Cardiac septum (tissue), 1 donor: ENCODE results near the gene TPCN1. TPM values are rescaled to one million over a fixed set of nuclear protein-coding genes. Genes with fewer than 3 reads are reported as not detected.
A peak's percentile ranks its signal among the peaks of the same experiment; 100 is the strongest.

Experiments
- DNase-seq: peaks from one replicate; pipeline ENCODE4 v3.0.0-alpha.2; 2020; ENCODE audit warnings: low spot score
- intact Hi-C: fragments of 100-400 bp; cut with DNase I; formaldehyde crosslinking; loops from one replicate; pipeline ENCODE4 v1.14.0; 2022
- total RNA-seq: library from RNA; stranded (reverse); fragmentation: NEBNext Ultra II Directional; extraction: Animal tissue kit (Norgen Biotek cat#: 25700); gene quantifications from one replicate; pipeline ENCODE4 v1.2.1, GENCODE V29; 2021
- donor health status: DM: no; HTN: no; CAD: no.

TPCN1 gene
- total RNA-seq, 1 donor from 2014 or later = 77.1 TPM

GRCh38 chr12:113236539-113237399, 15.5 kb downstream of the TPCN1 start:
- intact Hi-C loops = loop anchor here (5.0 kb wide), 1 partner anchor 36 kb away; no protein-coding TSS in a partner anchor

GRCh38 chr12:113237748-113238147, 16.5 kb downstream of the TPCN1 start:
- peak; percentile 22 for DNase-seq
- intact Hi-C loops = loop anchor here (5.0 kb wide), 1 partner anchor 35 kb away; no protein-coding TSS in a partner anchor

More at GRCh38 chr12:113236539-113237399, 15.5 kb downstream of the TPCN1 start:
- peak; percentile 74 for DNase-seq

DNA sequence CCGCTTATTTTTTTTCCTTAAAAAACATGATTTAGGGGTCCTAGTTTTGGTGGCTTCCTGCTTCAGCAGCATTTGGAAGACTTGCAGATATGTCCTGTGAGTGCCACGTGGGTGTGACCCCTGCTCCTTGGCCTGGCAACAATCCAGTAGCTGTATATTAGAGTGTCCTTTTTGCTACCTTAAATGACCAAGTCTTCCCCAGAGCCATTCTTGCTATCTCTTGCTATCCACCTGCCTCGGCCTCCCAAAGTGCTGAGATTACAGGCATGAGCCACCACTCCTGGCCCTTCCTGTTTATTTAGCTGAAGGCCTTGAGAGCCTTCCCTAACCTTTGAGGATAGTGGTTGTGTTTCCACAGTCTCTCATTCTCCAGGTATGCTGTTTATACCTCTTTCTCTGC, 17.0 kb downstream of the TPCN1 start:
- peak; percentile 33 for DNase-seq
- intact Hi-C loops = loop anchor here (5.0 kb wide), 1 partner anchor 34 kb away; no protein-coding TSS in a partner anchor

GRCh38 chr12:113239288-113239771, 18.1 kb downstream of the TPCN1 start:
- intact Hi-C loops = loop anchor here (5.0 kb wide), 1 partner anchor 33 kb away; no protein-coding TSS in a partner anchor
- peak; percentile 12 for DNase-seq

DNA sequence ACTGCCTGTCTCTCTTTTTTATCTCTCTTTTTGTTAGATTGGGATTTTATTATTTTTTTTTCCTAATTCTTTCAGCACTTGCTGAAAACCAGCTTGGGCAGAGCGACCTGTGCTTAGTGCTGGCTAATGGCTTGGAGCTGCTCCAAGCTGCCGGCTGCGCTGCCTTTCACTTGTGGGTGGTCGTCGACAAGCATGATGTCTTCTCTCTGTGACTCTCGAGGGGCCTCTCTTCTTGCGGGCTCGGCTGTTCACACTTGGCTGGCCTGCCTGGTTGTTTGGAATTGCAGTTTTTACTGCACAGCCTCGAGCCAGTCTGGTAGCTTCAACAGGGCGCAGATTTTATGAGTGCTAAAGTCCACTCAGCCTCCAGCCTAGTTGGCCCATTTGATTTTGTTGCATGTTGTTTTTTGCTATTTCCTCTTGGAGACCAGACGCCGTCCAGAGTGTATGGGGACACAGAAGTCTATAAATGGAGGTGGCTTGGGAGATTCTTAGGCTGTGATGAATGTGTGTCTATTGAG, 18.6 kb downstream of the TPCN1 start:
- intact Hi-C loops = loop anchor here (5.0 kb wide), 1 partner anchor 32 kb away; no protein-coding TSS in a partner anchor
- DNase-seq = peak; percentile 73

- DNase-seq = no peak
Measured at GRCh38 chr12:113240395-113240794, 19.1 kb downstream of the TPCN1 start.

GRCh38 chr12:113241191-113242025, 20.1 kb downstream of the TPCN1 start:
- intact Hi-C loops = no loop called here
- no peak for DNase-seq

More at GRCh38 chr12:113240395-113240794, 19.1 kb downstream of the TPCN1 start:
- intact Hi-C loops = no loop called here

- intact Hi-C loops = no loop called here
- DNase-seq = no peak
Measured at GRCh38 chr12:113242026-113242418, 20.8 kb downstream of the TPCN1 start.

DNA sequence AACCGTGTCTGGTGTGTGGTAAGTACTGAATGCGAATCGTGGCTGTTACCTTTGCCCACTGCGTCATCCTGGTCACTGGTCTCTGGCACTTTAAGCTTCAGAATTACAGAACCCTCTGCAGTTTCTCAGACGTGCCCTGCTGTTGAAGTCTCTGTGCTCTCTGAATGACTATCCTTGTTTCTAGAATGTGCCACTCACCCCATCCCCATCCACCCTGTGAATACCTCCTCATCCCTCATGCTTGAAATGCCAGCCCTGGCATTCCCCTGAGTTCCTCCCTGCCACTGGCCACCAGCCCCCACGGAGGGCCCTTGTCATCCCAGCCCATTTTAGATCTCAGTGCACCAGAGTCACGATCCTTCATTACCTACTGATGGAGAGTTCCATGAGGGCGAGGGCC, 21.3 kb downstream of the TPCN1 start:
- intact Hi-C loops = no loop called here
- DNase-seq = no peak

DNA sequence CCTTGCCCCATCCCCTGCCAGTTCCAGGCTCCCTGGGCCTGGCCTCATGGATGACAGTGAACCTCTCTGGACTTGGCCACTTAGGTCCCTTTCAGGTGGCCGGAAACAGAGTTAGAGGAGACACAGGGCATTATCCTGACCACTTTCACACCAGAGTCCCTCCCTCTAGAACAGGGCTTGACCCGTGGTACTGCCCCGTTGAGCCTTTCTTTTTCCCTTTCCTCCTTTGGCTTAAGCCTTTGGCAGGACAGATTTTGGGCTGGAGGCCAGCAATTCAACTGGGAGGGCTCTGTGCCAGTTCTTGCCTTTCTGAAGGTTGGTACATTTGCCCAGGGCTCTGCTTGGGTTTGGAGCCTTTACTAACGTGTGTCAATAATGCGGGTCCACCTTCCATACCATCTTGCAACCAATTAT, 22.8 kb downstream of the TPCN1 start:
- intact Hi-C loops = loop anchor here (2.0 kb wide), 1 partner anchor 13 kb away; no protein-coding TSS in a partner anchor
- no peak for DNase-seq

DNA sequence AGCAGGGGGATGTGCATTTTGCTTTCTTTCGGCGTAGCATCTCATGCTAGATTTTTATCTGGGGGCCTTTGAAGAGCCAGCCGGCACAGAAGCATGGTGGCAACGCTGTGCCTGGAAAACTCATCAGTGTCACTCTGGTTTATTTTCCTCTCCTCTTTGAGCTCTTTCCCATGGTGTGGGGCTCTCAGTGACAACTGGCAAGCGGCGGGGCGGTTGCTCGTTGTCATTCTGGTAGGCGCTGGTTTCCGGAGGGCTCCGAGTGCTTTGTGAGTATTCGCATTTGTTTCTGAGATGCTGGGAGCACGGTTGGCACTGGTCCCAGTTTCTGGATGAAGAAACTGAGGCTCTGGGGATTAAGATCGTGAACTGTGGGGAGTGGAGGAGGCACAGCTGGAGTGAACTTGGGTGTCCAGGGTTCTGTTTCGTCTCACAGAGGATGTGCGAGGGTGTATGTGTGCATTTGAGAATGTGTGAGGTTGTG, 23.3 kb downstream of the TPCN1 start:
- no peak for DNase-seq
- intact Hi-C loops = loop anchor here (2.0 kb wide), 1 partner anchor 14 kb away; no protein-coding TSS in a partner anchor

- no peak for DNase-seq
- intact Hi-C loops = loop anchor here (2.0 kb wide), 1 partner anchor 15 kb away; no protein-coding TSS in a partner anchor
Measured at GRCh38 chr12:113245695-113246477, 24.6 kb downstream of the TPCN1 start.

DNA sequence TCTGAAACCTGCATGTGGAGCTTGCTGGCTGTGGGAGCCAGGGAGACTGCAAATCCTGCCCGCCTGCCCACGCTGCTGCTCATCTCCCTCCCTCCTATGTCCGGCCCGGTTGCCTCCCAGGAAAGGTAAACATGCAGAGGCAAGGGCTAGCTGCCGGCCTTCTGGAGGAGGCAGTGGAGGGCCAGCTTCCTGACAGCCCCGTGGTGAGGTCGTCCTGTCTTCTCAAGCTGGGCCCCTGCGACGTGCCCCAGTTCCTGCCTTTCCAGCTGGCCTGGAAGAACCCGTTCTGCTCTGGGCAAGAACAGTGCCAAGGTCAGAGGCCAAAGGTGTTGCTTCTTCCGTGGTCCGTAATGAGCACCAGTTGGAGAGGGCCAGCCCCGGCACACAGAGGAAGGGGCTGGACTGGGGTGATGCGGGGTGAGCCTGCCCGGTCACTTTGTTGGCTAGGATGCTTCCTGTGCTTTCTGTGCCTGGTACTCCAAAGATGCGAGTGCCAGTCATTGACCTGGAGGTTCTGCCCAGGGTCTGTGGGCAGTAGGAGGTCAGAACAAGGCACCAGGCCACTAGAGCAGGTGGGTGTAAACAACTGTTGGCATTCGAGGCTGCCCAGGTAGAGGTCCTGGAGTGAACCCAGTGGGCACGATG, 25.3 kb downstream of the TPCN1 start:
- intact Hi-C loops = no loop called here
- no peak for DNase-seq

GRCh38 chr12:113247123-113248050, 26.1 kb downstream of the TPCN1 start:
- DNase-seq = no peak
- intact Hi-C loops = no loop called here

DNA sequence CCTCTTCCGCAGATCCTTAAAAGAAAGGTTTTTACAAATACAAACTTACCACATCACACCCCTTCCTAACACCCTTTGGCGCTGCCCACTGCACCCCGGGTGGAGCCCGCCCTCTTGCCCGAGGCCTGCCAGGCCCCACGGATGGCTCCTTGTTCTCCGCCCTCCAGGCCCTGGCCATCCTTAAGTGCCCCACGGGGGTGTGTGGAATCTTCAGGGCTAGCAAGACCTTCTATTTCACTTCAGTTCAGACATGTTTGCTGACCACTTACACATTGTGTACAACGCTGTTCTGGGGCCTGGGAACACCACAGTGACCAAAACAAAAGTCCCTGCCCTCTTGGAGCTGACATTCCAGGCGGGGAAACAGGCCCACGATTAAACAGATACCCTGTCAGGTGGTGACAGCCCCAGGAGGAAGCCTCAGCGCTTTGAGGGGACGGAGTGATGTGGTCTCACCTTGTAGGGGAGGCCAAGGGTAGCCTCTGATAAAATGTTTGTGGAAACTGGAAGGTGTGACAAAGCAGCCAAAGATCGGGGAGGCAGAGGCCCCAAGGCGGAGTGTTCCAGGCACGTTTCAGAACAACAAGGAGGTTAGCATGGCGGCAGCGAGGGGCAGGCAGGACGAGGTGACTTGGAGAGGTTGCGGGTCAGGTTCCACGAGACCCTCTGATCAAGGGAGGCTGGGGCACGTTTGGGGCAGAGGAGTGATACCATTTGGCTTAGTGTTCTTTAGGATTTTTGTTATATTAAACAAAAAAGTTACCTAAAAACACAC, 27.0 kb downstream of the TPCN1 start:
- no peak for DNase-seq
- intact Hi-C loops = no loop called here

DNA sequence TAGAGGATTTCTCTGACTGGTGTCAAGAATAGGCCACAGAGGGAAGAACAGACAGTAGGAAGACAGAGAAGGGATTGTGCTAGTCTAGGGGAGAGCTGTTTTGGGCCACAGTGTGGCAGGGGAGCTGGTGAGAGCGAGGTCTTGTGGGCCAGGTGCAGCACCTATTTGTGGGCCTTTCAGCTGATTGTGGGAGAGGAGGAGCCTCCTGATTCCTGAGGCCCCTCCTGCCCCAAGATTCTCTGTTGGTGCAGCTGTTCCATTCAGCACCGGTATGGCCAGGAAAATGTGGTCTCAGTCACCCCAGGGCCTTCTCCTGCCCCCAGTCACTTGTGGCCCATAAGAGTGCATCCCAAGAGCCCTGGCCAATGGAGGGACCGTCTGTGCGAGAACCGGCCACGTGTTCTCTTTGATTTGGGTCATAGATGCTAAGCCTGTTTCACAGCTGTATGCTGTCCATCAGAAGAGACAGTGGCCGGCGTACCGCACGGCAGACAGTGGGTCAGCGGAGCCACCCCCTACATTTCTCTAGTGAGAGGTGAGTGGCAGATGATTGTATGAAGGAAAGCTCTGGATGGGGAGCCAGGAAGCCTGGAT, 27.7 kb downstream of the TPCN1 start:
- intact Hi-C loops = no loop called here
- DNase-seq = no peak
